HEK293T (cell line): ENCODE results near the gene CYTH3.

Source experiments
- CTCF ChIA-PET: fragments of 350-600 bp; formaldehyde crosslinking; extraction: SDS; loops from one replicate; lab custom pipeline; 2021; ENCODE audit warnings: antibody characterized with exemption, inconsistent platforms; lab: Yijun Ruan, JAX
- POLR2A ChIA-PET: fragments of 350-600 bp; formaldehyde crosslinking; extraction: SDS; loops from one replicate; lab custom pipeline; 2020; ENCODE audit warnings: antibody characterized with exemption, inconsistent platforms; lab: Yijun Ruan, JAX
- DNase-seq: peaks from one replicate; pipeline ENCODE4 v3.0.0; 2012; ENCODE audit warnings: mixed read lengths; ENCODE audit errors: extremely low spot score
- ARNT ChIP-seq: fragments of 450-650 bp; IDR thresholded peaks from 2 replicates; pipeline ENCODE4 v1.6.1; 2017; ENCODE audit warnings: mild to moderate bottlenecking
- BHLHE40 ChIP-seq: fragments of 450-650 bp; IDR thresholded peaks from 2 replicates; pipeline ENCODE4 v1.6.1; 2016; ENCODE audit warnings: mild to moderate bottlenecking, moderate library complexity, borderline replicate concordance
- CTBP1 ChIP-seq: fragments of 450-650 bp; IDR thresholded peaks from 2 replicates; pipeline ENCODE4 v1.6.1; 2016; ENCODE audit warnings: borderline replicate concordance
- ELF4 ChIP-seq: fragments of 450-650 bp; IDR thresholded peaks from 2 replicates; pipeline ENCODE4 v1.6.1; 2017; ENCODE audit warnings: antibody characterized with exemption
- FOXA1 ChIP-seq: fragments of 450-650 bp; IDR thresholded peaks from 2 replicates; pipeline ENCODE4 v1.6.1; 2016; ENCODE audit warnings: mild to moderate bottlenecking
- FOXK2 ChIP-seq: fragments of 450-650 bp; IDR thresholded peaks from 2 replicates; pipeline ENCODE4 v1.6.1; 2016; ENCODE audit warnings: mild to moderate bottlenecking
- FOXM1 ChIP-seq: fragments of 450-650 bp; IDR thresholded peaks from 2 replicates; pipeline ENCODE4 v1.6.1; 2017; ENCODE audit warnings: mild to moderate bottlenecking, borderline replicate concordance
- HDGF ChIP-seq: fragments of 450-650 bp; IDR thresholded peaks from 2 replicates; pipeline ENCODE4 v1.6.1; 2017; ENCODE audit warnings: antibody characterized with exemption, borderline replicate concordance
- L3MBTL2 ChIP-seq: fragments of 450-650 bp; conservative IDR thresholded peaks from 2 replicates; pipeline ENCODE4 v1.6.1; 2016; ENCODE audit warnings: mild to moderate bottlenecking
- LEF1 ChIP-seq: fragments of 450-650 bp; IDR thresholded peaks from 2 replicates; pipeline ENCODE4 v1.6.1; 2017; ENCODE audit warnings: mild to moderate bottlenecking, borderline replicate concordance
- NFRKB ChIP-seq: fragments of 450-650 bp; IDR thresholded peaks from 2 replicates; pipeline ENCODE4 v1.6.1; 2016; ENCODE audit warnings: mild to moderate bottlenecking, moderate library complexity
- PKNOX1 ChIP-seq: fragments of 450-650 bp; IDR thresholded peaks from 2 replicates; pipeline ENCODE4 v1.6.1; 2016
- SP1 ChIP-seq: fragments of 450-650 bp; IDR thresholded peaks from 2 replicates; pipeline ENCODE4 v1.6.1; 2017
- SUZ12 ChIP-seq: fragments of 450-650 bp; IDR thresholded peaks from 2 replicates; pipeline ENCODE4 v1.6.1; 2016; ENCODE audit warnings: mild to moderate bottlenecking
- TARDBP ChIP-seq: fragments of 450-650 bp; IDR thresholded peaks from 2 replicates; pipeline ENCODE4 v1.6.1; 2016
- ZNF384 ChIP-seq: fragments of 450-650 bp; IDR thresholded peaks from 2 replicates; pipeline ENCODE4 v1.6.1; 2016

Gene CYTH3

GRCh38 chr7:6248581-6248980, 23.8 kb downstream of the CYTH3 start:
- POLR2A ChIA-PET: interaction anchor here (1.0 kb wide), 1 partner anchor 22 kb away, joined by 3 read pairs; no protein-coding TSS in a partner anchor
- CTCF ChIA-PET: interaction anchor here (0.7 to 1.2 kb wide), 3 partner anchors 12 to 20 kb away, joined by 3 to 4 read pairs (median 3); no protein-coding TSS in a partner anchor
- TF ChIP-seq SP1 (no peak), L3MBTL2 (no peak), ZNF384 (no peak), ARNT (no peak), SUZ12 (no peak), NFRKB (no peak), HDGF (no peak), CTBP1 (no peak), FOXK2 (no peak), ELF4 (no peak), LEF1 (no peak), BHLHE40 (no peak), FOXM1 (no peak), FOXA1 (no peak), PKNOX1 (no peak), TARDBP (no peak)
- no peak for DNase-seq

- no peak for TF ChIP-seq HDGF
- TF ChIP-seq L3MBTL2: no peak
- no peak for TF ChIP-seq PKNOX1
- TF ChIP-seq ARNT: no peak
- no peak for TF ChIP-seq FOXM1
- no peak for TF ChIP-seq ZNF384
- no peak for TF ChIP-seq FOXA1
- TF ChIP-seq LEF1: no peak
- no peak for TF ChIP-seq NFRKB
- no peak for TF ChIP-seq ELF4
- no peak for TF ChIP-seq SUZ12
- no peak for TF ChIP-seq BHLHE40
- TF ChIP-seq CTBP1: no peak
- no peak for TF ChIP-seq FOXK2
- no peak for TF ChIP-seq TARDBP
- ChIA-PET POLR2A (no interaction called here), CTCF (interaction anchor here (1.3 kb wide), 1 partner anchor 18 kb away, joined by 3 read pairs; no protein-coding TSS in a partner anchor)
- DNase-seq: no peak
Measured at GRCh38 chr7:6246251-6246917, 26.0 kb downstream of the CYTH3 start.

- TF ChIP-seq LEF1: no peak
- TF ChIP-seq ELF4: no peak
- no peak for TF ChIP-seq L3MBTL2
- TF ChIP-seq PKNOX1: no peak
- TF ChIP-seq HDGF: no peak
- TF ChIP-seq TARDBP: no peak
- TF ChIP-seq NFRKB: no peak
- TF ChIP-seq SUZ12: no peak
- no peak for TF ChIP-seq FOXM1
- no peak for TF ChIP-seq ZNF384
- no peak for DNase-seq
- CTCF ChIA-PET: no interaction called here
- POLR2A ChIA-PET: no interaction called here
Measured at GRCh38 chr7:6244021-6244420, 28.4 kb downstream of the CYTH3 start.

- no peak for DNase-seq
- TF ChIP-seq LEF1: no peak
- no peak for TF ChIP-seq CTBP1
- TF ChIP-seq SP1: no peak
- TF ChIP-seq ZNF384: no peak
- TF ChIP-seq ARNT: no peak
- TF ChIP-seq FOXM1: no peak
- no peak for TF ChIP-seq TARDBP
- no peak for TF ChIP-seq HDGF
- ChIA-PET CTCF (no interaction called here), POLR2A (no interaction called here)
Measured at GRCh38 chr7:6243168-6243567, 29.3 kb downstream of the CYTH3 start.

- DNase-seq: no peak
- POLR2A ChIA-PET: no interaction called here
- CTCF ChIA-PET: no interaction called here
- TF ChIP-seq CTBP1: no peak
- no peak for TF ChIP-seq ELF4
- TF ChIP-seq HDGF: no peak
- TF ChIP-seq SUZ12: no peak
- no peak for TF ChIP-seq FOXM1
- no peak for TF ChIP-seq TARDBP
- TF ChIP-seq PKNOX1: no peak
Measured at GRCh38 chr7:6242561-6242960, 29.9 kb downstream of the CYTH3 start.

GRCh38 chr7:6241607-6241973, 30.8 kb downstream of the CYTH3 start:
- no peak for DNase-seq
- POLR2A ChIA-PET: no interaction called here
- no peak for TF ChIP-seq BHLHE40
- no peak for TF ChIP-seq LEF1
- TF ChIP-seq SP1: no peak
- TF ChIP-seq L3MBTL2: no peak
- CTCF ChIA-PET: no interaction called here
